PC-9 (cell line): ENCODE data around the gene MBP.

Source experiments
- EZH2 ChIP-seq: fragments of 200-600 bp; sonication (generic); IDR thresholded peaks from 2 replicates; pipeline ENCODE4 v1.8.0; 2017; ENCODE audit warnings: antibody characterized with exemption, low read depth
- TF ChIP-seq, protein P1 (sequence below): fragments of 200-600 bp; sonication (generic); conservative IDR thresholded peaks from 2 replicates; pipeline ENCODE4 v1.6.1; 2017; ENCODE audit warnings: mixed run types, antibody characterized with exemption, mild to moderate bottlenecking, moderate library complexity

DNA sequence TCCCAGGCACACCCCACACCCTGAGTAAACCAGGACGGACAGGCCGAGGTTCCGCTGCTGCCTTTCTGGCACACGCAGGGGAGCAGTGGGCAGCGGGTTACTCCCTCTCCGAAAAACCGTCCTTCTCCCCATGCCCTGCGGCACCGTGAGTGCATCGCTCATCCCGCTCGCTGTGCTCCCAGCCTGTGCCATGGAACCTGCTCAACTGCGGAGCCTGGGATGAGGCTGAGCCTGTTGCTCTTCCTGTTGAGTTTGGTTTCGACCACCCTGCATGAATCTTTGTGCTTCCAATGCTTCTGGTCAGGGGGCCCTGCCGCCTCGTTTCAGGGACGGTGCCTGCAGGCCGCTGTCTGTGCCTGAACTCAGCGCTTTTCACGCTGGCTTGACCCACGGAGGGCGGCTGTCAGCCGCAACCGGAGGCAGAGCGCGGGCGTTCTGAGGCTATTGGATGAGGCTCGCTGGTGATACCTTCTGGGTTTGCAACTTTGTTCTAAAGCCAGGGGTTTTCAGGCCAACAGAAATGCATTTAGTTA, 106.7 kb downstream of the MBP start:
- TF ChIP-seq, protein P1, sequence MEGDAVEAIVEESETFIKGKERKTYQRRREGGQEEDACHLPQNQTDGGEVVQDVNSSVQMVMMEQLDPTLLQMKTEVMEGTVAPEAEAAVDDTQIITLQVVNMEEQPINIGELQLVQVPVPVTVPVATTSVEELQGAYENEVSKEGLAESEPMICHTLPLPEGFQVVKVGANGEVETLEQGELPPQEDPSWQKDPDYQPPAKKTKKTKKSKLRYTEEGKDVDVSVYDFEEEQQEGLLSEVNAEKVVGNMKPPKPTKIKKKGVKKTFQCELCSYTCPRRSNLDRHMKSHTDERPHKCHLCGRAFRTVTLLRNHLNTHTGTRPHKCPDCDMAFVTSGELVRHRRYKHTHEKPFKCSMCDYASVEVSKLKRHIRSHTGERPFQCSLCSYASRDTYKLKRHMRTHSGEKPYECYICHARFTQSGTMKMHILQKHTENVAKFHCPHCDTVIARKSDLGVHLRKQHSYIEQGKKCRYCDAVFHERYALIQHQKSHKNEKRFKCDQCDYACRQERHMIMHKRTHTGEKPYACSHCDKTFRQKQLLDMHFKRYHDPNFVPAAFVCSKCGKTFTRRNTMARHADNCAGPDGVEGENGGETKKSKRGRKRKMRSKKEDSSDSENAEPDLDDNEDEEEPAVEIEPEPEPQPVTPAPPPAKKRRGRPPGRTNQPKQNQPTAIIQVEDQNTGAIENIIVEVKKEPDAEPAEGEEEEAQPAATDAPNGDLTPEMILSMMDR = no peak
- no peak for TF ChIP-seq EZH2
